Sciatic nerve (tissue), 2 donors: ENCODE results near the gene SEPTIN10. TPM values are rescaled to one million over a fixed set of nuclear protein-coding genes. Genes with fewer than 3 reads are reported as not detected.
"Not testable (repeated sequence)": the region's sequence is repeated elsewhere in the genome, so short reads cannot be mapped to it uniquely, and the experiment has no call there.

Source experiments
- ATAC-seq: fragments of 200-7000 bp; cut with Tn5 transposase; one replicate; pipeline ENCODE4 v1.9.1; 2020; ENCODE audit warnings: mild to moderate bottlenecking, moderate library complexity
- DNase-seq: peaks from one replicate; pipeline ENCODE4 v3.0.0-alpha.2; 2020; ENCODE audit warnings: low spot score
- intact Hi-C: fragments of 100-400 bp; cut with DNase I; formaldehyde crosslinking; loops from one replicate; pipeline ENCODE4 v1.14.2; 2022
- total RNA-seq: library from RNA; stranded (reverse); fragmentation: NEBNext Ultra II Directional; extraction: Animal tissue kit (Norgen Biotek cat#: 25700); gene quantifications from one replicate; pipeline ENCODE4 v1.2.1, GENCODE V29; 2021
- donor health status: DM: no; HTN: no; CAD: no.
- donor health status: DM: no; HTN: no; CAD: no.

Gene SEPTIN10
- total RNA-seq, 1 donor from 2014 or later = 135 TPM

DNA sequence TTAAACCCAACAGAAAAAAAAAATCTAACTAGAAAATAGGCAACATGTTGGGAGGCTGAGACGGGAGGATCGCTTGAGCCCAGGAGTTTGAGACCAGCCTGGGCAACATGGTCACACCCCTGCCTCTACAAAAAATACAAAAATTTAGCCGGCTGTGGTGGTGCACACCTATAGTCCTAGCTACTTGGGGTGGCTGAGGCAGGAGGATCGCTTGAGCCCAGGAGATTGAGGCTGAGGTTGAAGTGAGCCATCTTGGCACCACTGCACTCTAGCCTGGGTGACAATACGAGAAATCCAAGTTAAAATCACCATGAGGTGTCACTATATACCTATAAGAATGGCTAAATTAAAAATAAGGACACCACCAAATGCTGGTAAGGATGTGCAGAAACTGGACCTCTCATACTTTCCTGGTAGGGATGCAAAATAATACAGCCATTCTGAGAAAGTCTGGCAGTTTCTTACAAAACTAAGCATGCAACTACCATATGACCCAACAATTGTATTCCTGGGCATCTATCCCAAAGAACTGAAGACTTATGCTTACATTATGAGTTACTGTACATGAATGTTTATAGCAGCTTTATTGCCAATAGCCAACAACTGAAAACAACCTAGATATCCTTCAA is 2.2 kb downstream of the SEPTIN10 start:
- no peak for ATAC-seq
- intact Hi-C loops = no loop called here
- no peak for DNase-seq

DNA sequence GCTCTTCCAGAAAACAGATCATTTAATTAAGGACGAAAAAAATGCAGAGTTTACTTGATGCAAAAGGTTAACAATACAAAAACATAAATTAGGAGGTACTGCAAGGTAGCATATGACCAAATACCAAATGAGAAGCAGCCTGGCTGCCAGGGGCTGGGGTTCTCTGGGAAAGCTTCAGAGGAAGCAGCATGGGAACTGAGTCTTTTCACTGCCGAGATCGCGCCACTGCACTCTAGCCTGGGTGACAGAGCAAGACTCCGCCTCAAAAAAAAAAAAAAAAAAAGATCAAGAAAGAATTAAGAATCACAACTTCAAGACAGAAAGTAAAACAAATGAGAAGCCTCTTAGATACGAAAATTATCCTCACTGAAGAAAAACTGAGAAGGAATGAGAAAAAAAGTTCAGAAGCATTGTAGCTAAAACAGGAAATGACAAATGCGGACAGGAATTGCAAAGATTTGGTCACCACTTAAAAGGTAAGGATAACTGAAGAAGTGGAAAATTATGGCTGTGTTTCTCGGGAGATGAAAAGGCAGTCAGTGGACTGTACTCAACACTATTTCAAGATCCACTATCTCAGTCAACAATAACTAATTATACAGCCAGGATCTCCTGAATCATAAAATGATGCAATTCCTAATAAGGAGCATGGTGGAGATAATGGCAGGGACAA is 4.3 kb downstream of the SEPTIN10 start:
- no peak for ATAC-seq
- intact Hi-C loops = loop anchor here (10.0 kb wide), 1 partner anchor 55 kb away; no protein-coding TSS in a partner anchor

DNA sequence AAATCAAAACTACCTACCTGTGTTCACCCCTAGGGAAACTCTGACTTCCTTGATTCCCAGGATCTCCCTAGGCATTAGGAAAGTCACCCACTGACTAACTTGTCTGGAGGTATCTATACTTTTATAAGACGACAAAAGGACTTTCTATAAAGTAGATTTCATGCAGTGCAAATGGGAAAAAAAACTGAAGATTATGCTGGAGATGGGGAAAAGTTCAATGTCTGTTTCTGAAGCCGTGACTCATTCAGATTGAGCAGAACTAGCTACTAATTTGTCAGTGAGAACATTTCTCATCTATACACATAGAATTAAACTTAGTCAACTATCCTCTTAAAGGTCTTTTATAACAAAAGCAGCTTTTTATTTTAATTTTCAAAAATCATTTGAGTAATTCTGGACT is 6.0 kb downstream of the SEPTIN10 start:
- ATAC-seq (no peak), DNase-seq (no peak)
- intact Hi-C loops = loop anchor here (10.0 kb wide), 1 partner anchor 53 kb away; no protein-coding TSS in a partner anchor

More for the DNA sequence above, 4.3 kb downstream of the SEPTIN10 start:
- DNase-seq = no peak

DNA sequence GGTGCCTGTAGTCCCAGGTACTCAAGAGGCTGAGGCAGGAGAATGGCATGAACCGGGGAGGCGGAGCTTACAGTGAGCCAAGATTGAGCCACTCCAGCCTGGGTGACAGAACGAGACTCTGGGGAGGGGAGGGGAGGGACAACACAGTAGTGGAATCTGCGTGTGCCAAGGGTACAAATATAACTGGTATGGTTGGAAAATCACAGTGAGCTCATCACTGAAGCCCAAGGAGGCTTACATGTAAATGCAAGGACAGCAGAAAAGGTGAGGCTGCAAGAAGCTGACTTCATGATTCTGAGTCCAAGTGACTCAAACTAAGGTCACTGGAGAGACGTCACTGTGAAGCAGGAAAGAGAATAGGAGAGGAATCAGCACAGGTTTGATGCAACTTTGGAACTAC is 9.2 kb downstream of the SEPTIN10 start:
- ATAC-seq (no peak), DNase-seq (no peak)
- intact Hi-C loops = loop anchor here (10.0 kb wide), 1 partner anchor 50 kb away; no protein-coding TSS in a partner anchor

DNA sequence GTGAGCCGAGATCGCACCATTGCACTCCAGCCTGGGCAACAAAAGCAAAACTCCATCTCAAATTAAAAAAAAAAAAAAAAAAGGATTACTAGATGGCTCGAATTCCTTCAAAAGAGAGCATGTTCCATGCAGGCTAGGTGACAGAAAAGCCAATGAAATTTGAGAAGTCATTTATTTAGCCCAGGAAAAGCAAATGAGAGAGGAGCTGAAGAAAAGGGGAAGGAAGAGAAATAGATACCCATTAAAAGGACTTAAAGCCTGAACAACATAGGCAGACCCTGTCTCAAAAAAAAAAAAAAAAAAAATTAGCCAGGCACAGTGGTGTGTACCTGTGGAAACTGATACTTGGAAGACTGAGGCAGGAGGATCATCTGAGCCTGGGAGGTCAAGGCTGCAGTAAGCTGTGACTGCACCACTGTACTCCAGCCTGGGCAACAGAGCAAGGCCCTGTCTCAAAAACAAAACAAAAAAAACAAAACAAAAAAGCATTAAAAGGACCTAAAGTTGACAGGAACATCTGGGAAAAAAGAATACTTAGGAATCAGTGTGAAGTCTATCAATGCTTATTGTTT is 11.1 kb downstream of the SEPTIN10 start:
- intact Hi-C loops = loop anchor here (10.0 kb wide), 1 partner anchor 48 kb away; no protein-coding TSS in a partner anchor
- no peak for DNase-seq
- ATAC-seq = no peak

DNA sequence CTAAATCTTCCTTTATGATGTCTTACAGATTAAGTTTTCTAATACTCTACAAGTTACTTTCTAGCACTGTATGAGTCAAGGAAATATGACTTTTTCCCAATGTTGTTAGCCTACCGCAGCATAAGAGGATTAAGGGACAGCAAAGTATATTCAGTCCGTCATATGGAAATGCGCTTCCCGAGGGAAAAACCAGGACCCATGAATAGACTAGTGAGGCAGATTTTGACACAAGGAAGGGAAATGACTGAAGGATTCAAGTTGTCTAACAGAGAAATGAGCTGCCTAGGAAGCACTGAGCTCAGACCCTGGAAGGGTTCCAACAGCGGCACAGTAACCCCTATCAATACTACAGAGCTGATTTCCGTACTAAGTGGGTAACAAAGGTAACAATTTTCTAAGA is 12.0 kb downstream of the SEPTIN10 start:
- intact Hi-C loops = loop anchor here (10.0 kb wide), 1 partner anchor 47 kb away; no protein-coding TSS in a partner anchor
- DNase-seq = no peak
- no peak for ATAC-seq

DNA sequence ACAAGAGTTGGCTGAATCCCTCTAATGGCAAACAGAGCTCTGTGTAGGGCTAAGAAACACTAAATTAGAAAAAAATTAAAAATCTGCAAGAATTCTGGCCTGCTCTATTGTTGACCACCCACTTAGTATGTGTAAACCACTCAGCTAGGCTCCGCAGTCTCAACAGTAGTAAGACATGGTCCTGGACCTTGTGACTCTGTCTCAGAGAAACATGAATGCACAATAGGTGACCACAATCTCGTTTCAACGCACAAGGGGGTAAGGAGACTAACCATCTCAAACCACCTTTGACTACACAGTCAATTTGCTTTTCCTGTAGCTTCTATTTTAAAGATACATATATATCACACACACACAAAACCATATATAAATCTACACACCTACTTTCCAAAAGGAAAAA is 16.5 kb downstream of the SEPTIN10 start:
- intact Hi-C loops = no loop called here
- ATAC-seq (peak; percentile 67), DNase-seq (no peak)

DNA sequence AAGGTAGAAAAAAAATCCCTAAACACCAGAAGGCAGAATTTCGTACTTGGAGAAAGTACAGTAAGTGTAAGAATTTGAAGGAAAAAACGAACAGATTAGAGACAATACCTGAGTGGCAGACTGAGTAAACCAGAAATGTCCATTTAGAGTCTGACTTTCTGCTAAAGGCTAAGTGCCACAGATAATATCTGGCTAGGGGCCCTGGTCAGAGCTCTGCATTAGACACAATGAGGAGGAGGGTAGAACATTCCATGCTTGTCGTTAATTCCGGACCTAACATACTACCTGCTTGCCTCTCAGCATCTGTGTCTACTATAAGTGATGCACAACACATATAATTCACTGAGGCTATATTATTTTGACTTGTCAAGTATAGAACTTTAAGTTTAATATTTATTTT is 18.1 kb downstream of the SEPTIN10 start:
- DNase-seq = no peak
- intact Hi-C loops = no loop called here
- ATAC-seq = no peak

DNA sequence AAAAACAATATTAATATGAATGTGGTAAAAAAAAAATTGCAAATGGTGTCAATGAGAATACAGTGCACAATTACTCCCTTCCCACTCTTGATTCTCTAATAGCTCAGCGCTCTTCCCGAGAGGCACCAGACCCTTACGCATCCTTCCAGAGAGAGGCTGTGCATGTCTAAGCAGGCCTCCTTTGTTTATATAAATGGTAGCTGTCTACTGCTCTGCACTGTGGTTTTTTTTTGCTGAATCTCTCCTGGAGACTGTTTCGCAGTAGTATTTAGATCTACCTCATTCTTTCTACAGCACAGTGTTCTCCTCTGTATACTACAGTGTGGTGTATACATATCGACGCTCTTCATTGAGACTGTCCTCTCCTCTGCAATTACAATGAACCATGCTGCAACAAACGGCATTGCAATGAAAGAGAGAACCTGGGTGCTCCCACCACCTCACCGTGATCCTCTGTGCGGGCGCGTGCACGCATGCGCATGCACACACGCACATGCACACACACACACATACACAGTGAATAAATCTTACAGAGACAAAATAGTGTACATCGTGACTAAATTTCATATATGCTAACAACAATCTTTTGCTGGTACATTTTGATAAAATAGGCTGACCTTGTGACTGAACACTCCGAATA is 19.4 kb downstream of the SEPTIN10 start:
- intact Hi-C loops = no loop called here
- DNase-seq (no peak), ATAC-seq (no peak)

DNA sequence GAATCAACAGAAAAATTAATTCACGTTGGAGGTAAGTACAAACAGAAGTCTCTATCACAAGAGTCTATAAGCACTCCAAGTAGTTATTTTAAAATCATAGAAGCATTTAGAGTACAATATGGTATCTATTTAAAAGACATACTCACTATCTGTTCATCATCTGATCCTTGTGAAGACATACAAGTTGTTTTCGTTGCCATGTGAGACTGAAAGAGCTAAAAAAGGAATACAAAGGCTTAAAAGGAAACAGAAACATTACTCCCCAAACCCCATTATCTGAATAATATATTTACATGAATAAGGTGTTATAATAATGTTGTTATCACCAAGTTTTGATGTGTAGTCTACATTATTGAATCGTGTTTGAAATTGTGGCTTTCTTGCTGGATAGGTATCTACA is 20.9 kb downstream of the SEPTIN10 start:
- no peak for DNase-seq
- ATAC-seq = no peak
- intact Hi-C loops = no loop called here

DNA sequence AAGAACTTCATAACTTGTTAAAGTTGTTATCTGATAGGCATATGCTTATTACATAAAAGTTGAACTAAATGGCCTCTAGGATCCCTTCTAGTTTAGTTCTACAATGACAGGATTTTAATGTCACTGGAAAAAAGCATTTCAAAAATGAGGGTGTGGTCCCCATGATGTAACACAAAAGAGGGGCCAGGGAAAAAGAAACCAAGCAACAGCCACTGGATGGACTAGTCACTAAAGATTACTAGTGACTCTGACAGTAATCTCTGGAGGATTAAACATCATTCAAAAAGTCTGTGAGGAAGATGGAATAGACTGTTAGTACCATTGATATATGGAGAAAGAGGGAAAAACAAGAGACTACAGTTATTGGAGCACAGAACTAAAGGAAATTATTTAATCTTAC is 22.6 kb downstream of the SEPTIN10 start:
- DNase-seq (no peak), ATAC-seq (no peak)
- intact Hi-C loops = no loop called here

DNA sequence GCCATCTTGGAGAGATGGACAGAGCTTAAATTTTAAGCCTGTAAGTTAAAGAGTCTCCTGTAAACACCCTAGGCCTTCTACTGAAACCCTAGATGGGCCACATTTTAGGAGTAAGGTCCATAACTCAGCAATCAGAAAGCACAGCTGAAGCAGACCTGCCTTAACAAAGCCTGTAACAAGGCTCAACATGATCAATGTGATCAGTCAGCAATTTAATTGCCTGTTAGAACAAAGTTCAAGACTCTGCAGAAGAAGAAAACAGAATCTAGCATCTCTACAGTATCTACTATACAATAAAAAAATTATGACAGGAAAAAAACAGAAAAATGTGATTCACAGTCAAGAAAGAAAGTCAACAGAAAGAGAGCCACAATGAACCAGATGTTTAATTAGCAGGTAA is 27.1 kb downstream of the SEPTIN10 start:
- intact Hi-C loops = no loop called here
- DNase-seq (no peak), ATAC-seq (no peak)

DNA sequence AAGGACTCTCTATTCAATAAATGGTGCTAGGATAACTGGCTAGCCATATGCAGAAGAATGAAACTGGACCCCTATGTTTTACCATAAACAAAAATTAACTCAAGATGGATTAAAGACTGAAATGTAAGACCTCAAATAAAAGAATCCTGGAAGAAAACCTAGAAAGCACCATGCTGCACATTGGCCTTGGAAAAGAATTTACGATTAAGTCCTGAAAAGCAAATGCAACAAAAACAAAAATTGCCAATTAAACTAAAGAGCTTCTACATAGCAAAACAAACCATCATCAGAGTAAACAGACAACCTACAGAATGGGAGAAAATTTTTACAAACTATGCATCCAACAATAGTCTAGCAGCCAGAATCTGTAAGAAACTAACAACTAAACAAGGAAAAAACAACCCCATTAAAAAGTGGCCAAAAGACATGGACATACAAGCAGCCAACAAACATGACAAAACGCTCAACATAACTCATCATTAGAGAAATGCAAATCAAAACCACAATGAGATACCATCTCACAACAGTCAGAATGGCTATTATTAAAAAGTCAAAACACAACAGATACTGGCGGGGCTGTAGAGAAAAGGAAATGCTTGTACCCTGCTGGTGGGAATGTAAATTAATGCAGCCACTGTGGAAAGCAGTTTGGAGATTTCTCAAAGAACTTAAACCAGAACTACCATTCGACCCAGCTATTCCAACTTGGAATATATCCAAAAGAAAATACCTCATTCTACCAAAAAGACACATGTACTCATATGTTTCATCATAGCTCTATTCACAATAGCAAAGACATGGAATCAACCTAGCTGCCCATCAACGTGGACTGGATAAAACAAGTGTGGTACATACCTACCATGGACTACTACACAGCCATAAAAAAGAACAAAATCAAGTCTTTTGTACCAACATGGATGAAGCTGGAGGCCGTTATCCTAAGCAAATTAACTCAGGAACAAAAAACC is 30.6 kb downstream of the SEPTIN10 start:
- ATAC-seq (no peak), DNase-seq (no peak)
- intact Hi-C loops = no loop called here

DNA sequence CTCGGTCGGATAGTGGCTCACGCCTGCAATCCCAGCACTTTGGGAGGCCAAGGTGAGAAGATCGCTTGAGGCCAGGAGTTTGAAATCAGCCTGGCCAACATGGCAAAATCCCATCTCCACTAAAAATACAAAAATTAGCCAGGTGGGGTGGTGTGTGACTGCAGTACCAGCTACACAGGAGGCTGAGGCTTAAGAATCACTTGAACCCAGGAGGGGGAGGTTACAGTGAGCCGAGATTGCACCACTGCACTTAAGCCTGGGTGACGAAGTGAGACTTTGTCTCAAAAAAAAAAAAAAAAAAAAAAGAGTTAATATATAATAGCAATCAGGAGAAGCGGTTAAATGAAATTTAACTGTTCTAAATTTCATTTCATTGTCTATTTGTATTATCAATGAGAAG is 36.1 kb downstream of the SEPTIN10 start:
- ATAC-seq, intact Hi-C loops, DNase-seq: not testable (repeated sequence)

DNA sequence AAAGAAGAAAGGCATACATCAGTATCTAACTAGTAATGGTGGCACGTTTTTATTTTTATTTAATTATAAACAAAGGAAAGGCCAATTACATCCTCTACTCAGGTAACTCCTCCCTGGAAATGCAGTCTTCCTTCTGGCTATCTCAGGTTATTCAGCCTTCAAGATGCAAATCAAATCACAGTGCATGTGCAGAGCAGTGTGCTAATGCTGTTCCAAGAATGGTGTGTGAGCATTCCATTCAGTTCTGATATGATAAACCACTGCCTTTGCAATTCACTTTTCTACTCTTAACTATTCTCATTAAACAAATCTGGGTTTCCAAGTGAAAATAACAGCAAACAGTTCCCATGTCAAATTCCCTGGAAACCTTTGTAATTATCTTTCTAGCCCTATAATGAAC is 38.4 kb downstream of the SEPTIN10 start:
- intact Hi-C loops = no loop called here
- ATAC-seq = no peak

DNA sequence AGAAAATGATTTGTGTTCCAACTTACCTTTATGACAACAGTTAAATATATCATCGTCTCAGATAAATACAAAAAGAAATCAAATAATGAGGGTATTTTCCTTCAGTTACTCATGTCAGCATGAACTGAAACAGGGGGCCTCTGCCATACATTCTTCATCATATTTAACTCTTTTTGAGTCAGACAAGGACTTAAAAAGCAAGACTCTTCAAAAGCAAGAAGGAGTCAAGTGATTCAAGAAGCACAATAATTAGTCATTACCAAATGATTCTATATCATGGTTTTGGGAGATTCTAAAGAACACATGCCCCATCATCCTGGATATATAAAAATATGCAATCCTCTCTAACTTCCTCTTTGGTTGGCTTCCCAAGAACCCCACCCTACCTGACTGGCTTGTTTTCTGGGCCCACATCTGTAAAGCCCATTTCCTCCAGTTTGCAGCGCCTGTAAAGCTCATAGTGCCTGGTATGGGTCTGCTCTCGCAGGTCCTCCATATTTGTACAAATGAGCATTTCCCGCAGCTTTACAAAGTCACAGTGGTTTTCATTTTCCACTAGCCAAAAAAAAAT is 49.7 kb downstream of the SEPTIN10 start:
- DNase-seq (no peak), ATAC-seq (no peak)
- intact Hi-C loops = no loop called here

More for the DNA sequence above, 38.4 kb downstream of the SEPTIN10 start:
- DNase-seq = no peak

DNA sequence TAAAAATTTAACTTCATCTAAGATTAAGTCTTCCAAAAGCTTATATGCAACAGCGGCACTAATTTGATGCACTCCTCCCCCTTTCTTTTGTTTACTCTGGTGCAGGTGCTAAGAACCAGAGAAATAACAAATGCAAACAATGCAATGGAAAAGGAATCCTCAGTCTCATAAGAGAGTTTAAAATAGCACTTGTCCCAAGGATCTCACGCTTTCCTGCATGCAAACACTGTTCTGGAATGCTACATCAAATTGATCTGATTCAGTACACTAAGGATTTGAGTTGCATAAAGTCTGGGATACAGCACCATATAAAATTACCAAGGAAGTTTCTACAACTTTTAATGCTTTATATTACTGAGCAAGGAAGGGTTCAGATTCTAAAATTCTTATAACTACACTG is 50.5 kb downstream of the SEPTIN10 start:
- ATAC-seq (no peak), DNase-seq (no peak)
- intact Hi-C loops = no loop called here

DNA sequence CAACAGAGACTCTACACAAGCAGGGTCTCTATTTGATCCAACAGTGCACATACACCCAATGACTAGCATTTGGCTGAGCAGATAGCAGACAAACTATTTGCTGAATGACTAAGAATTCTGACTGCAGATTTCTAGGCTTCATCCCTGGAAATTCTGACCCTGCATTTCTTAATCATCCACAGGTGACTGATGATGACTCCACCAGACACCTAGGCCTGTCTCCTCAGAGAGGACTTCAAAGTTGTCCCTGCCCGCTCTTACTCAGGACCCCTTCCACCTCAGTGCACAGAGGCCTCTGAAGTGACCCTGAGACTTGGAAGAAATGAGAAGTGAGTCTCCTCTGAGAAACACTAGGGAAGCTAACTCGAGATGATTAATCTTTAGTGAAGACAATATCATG is 51.3 kb downstream of the SEPTIN10 start:
- intact Hi-C loops = no loop called here

More for the DNA sequence above, 51.3 kb downstream of the SEPTIN10 start:
- no peak for DNase-seq
- ATAC-seq = no peak
